Esophagus muscularis mucosa (tissue), 4 donors: ENCODE results near the gene ATP9A.

Source experiments
- EP300 ChIP-seq: sonication (generic); formaldehyde crosslinking; IDR thresholded peaks from one replicate; pipeline ENCODE4 v1.6.1; 2017; ENCODE audit warnings: antibody characterized with exemption
- POLR2A ChIP-seq: fragments of 450-650 bp; IDR thresholded peaks from one replicate; pipeline ENCODE4 v1.6.1; 2017; ENCODE audit warnings: antibody characterized with exemption, moderate library complexity, mild to moderate bottlenecking, low read depth
- POLR2AphosphoS5 ChIP-seq, 2 donors: sonication (generic); formaldehyde crosslinking; IDR thresholded peaks; one replicate each; pipeline ENCODE4 v1.6.1; 2017; ENCODE audit warnings: antibody characterized with exemption in 2 of 2
- TF ChIP-seq, protein P1 (sequence below), 3 experiments: fragments of 200-600 bp in 2 of 3; fragments of 450-650 bp in 1 of 3; sonication (generic) in 2 of 3; IDR thresholded peaks; one replicate each; pipeline ENCODE4 v1.5.1; 2017 to 2019; ENCODE audit warnings: antibody characterized with exemption in 3 of 3, mild to moderate bottlenecking in 2 of 3, moderate library complexity in 1 of 3

DNA sequence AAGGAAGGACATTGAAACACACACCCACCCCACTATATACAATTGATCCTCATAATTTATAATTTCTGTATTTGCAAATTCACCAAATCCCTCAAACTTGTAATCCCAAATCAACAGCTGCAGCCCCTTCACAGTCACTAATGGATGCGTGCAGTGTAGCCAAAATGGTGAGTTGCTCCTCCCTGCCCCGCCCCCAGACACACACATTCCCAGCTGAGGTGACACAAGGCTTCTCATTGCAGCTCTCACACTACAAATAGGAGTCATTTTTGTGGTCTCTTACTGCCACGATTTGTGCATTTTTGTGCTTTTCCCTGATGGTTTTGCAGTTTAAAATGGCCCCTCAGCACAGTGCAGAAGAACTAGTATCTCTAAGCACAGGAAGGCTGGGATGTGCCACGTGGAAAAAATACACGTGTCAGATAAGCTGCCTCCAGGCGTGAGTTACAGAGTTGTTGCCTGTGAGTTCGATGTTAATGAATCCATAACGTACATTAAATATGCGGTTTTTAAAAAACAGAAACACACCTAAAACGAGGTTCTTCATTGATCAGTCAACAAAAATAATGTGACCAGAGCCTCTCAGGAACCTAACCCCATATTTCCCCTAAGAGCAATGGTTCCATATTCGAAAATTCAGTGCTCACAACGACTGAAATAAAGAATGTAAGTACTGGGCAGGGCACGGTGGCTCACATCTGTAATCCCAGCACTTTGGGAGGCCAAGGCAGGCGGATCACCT is 8.2 kb downstream of the ATP9A start:
- TF ChIP-seq, protein P1, sequence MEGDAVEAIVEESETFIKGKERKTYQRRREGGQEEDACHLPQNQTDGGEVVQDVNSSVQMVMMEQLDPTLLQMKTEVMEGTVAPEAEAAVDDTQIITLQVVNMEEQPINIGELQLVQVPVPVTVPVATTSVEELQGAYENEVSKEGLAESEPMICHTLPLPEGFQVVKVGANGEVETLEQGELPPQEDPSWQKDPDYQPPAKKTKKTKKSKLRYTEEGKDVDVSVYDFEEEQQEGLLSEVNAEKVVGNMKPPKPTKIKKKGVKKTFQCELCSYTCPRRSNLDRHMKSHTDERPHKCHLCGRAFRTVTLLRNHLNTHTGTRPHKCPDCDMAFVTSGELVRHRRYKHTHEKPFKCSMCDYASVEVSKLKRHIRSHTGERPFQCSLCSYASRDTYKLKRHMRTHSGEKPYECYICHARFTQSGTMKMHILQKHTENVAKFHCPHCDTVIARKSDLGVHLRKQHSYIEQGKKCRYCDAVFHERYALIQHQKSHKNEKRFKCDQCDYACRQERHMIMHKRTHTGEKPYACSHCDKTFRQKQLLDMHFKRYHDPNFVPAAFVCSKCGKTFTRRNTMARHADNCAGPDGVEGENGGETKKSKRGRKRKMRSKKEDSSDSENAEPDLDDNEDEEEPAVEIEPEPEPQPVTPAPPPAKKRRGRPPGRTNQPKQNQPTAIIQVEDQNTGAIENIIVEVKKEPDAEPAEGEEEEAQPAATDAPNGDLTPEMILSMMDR (IDR thresholded peaks at IDR 0.05) = no peak
- TF ChIP-seq POLR2AphosphoS5 (IDR thresholded peaks at IDR 0.05) = no peak
- no peak for TF ChIP-seq EP300
- TF ChIP-seq POLR2A = no peak
